ENCODE results near the gene HDHD3.
"Not testable (repeated sequence)": the region's sequence is repeated elsewhere in the genome, so short reads cannot be mapped to it uniquely, and the experiment has no call there.

HDHD3 gene

DNA sequence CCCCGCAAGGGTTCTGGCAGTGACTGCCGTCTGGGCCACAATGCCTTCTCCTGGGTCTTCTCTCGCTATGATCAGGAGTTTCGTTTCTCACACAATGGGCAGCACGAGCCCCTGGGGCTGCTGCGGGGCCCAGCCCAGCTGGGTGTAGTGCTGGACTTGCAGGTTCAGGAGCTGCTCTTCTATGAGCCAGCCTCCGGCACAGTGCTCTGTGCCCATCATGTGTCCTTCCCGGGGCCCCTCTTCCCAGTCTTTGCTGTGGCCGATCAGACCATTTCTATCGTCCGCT, 7.0 kb downstream of the HDHD3 start:
- Mint-ChIP-seq H3K27me3 (ENCODE audit: low read depth, poor library complexity) (no peaks in the 10 kb centered on the region), H3K27ac (no peak overlapping the region), H3K4me3 (no peak overlapping the region), H3K36me3 (ENCODE audit: low read depth) (peaks cover 7% of the 10 kb centered on the region), H3K4me1 (peaks cover 9% of the 10 kb centered on the region), H3K9me3 (no peaks in the 10 kb centered on the region)
- no peak for DNase-seq
- TF ChIP-seq, protein P1, sequence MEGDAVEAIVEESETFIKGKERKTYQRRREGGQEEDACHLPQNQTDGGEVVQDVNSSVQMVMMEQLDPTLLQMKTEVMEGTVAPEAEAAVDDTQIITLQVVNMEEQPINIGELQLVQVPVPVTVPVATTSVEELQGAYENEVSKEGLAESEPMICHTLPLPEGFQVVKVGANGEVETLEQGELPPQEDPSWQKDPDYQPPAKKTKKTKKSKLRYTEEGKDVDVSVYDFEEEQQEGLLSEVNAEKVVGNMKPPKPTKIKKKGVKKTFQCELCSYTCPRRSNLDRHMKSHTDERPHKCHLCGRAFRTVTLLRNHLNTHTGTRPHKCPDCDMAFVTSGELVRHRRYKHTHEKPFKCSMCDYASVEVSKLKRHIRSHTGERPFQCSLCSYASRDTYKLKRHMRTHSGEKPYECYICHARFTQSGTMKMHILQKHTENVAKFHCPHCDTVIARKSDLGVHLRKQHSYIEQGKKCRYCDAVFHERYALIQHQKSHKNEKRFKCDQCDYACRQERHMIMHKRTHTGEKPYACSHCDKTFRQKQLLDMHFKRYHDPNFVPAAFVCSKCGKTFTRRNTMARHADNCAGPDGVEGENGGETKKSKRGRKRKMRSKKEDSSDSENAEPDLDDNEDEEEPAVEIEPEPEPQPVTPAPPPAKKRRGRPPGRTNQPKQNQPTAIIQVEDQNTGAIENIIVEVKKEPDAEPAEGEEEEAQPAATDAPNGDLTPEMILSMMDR (IDR thresholded peaks at IDR 0.05) = no peak

DNA sequence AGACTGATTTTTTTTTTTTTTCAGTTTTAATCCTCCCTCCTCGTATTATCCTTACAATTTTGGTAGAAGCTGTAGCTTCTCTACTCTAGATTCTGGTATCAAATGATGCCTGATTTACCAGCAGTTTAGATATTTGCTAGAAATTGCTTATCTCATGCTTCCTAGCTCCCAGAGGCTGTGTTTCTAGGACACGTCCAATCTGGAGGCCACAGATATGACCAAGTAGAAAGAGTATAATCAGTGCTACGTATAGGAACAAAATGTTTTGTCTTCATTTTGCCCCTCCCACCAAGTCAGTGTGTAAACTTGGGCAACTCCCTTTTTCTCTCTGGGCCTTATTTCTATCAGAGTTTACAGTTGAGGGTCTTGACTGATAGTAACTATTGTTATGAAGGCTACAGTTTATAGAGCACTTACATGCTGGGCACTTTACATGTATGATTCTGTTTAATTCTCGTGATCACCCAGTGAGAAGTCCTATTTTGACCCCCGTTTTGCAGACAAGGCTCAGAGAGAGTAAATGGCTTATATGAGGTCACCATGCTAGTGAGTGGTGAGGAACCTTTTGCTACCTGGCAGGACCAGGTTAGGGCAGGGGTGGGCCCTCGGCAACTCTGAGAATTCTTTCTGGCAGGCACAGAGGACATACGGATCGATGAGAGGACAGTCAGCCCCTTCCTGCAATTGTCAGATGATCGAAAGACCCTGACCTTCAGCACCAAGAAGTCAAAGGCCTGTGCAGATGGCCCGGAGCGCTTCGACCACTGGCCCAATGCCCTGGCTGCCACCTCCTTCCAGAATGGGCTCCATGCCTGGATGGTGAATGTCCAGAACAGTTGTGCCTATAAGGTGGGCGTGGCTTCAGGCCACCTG, 7.6 kb downstream of the HDHD3 start:
- no peak overlapping the region for H3K4me3 Mint-ChIP-seq
- no peak overlapping the region for H3K27ac Mint-ChIP-seq
- no peak for DNase-seq
- no peaks in the 10 kb centered on the region for H3K27me3 Mint-ChIP-seq (ENCODE audit: low read depth, poor library complexity)
- H3K36me3 Mint-ChIP-seq (ENCODE audit: low read depth) = peaks cover under 1% of the 10 kb centered on the region
- H3K9me3 Mint-ChIP-seq = no peaks in the 10 kb centered on the region
- TF ChIP-seq, protein P1 (IDR thresholded peaks at IDR 0.05) = no peak
- H3K4me1 Mint-ChIP-seq = peaks cover 9% of the 10 kb centered on the region

DNA sequence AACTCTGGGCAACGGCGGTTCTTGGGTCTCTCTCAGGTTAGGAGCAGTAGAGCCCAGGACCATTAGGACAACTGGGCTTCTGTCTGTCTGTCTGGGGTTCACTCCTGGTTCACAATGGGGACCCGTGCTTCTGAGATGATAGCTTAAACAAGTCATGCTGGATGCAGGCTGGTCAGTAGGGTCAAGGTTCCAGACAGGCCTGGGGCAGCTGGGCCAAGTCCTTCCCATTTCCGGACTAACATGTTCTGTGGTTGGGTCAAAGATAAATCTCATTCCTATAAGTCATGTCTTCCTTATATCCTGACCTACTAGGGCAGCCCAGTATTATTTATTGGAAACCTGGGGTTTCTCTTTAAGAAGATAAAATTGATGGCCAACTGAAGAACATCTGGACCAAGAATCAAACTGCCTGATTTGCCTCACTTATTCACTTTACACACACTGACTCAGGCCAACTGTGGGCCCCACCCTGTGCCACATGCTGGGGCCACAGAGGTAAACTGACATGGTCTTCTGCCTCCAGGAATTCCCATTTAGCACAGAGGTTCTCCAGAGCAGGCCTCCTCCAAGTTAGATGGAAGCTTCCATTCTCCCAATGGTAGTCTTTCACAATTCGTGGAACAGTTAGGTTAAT, 8.3 kb downstream of the HDHD3 start:
- Mint-ChIP-seq H3K4me3 (no peak overlapping the region), H3K4me1 (peaks cover 9% of the 10 kb centered on the region), H3K9me3 (no peaks in the 10 kb centered on the region), H3K36me3 (ENCODE audit: low read depth) (no peaks in the 10 kb centered on the region), H3K27me3 (ENCODE audit: low read depth, poor library complexity) (peaks cover under 1% of the 10 kb centered on the region), H3K27ac (no peak overlapping the region)
- DNase-seq = no peak
- TF ChIP-seq, protein P1 (IDR thresholded peaks at IDR 0.05) = no peak

DNA sequence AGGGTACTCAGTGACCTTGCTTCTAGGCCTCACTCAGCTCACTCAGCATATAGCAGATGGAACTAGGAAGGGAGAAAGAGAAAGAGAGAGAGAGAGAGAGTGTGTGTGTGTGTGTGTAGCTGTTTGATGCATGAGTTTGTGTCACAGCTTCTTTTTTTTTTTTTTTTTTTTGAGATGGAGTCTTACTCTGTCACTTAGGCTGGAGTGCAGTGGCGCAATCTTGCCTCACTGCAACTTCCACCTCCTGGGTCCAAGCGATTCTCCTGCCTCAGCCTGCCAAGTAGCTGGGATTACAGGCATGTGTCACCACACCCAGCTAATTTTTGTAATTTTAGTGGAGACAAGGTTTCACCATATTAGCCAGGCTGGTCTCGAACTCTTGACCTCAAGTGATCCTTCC, 11.1 kb downstream of the HDHD3 start:
- H3K4me3 Mint-ChIP-seq; H3K27ac Mint-ChIP-seq; H3K36me3 Mint-ChIP-seq (ENCODE audit: low read depth); H3K9me3 Mint-ChIP-seq; DNase-seq: not testable (repeated sequence)
- Mint-ChIP-seq H3K27me3 (ENCODE audit: low read depth, poor library complexity) (peaks cover 15% of the 10 kb centered on the region), H3K4me1 (peaks cover 18% of the 10 kb centered on the region)

DNA sequence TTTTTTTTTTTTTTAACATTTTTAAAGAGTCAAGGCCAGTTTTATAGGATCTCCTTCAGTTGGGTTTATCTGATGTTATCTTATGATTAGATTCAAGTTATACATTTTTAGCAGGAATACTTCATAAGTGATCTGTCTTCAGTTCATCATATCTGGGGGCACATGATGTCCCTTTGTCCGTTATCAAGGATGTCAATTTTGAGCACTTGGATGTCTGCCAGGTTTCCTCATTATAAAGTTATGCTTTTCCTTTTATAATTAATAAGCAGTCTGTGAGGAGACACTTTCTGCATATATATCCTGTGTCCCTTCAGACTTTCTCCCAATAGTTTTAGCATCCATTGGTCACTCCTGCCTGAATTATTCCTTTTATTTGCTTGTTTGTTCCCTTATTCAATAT, 11.8 kb downstream of the HDHD3 start:
- no peak overlapping the region for H3K27ac Mint-ChIP-seq
- H3K36me3 Mint-ChIP-seq (ENCODE audit: low read depth) = no peaks in the 10 kb centered on the region
- TF ChIP-seq, protein P1 (IDR thresholded peaks at IDR 0.05) = no peak
- no peak for DNase-seq
- H3K27me3 Mint-ChIP-seq (ENCODE audit: low read depth, poor library complexity) = peaks cover 22% of the 10 kb centered on the region
- H3K9me3 Mint-ChIP-seq = no peaks in the 10 kb centered on the region
- peaks cover 18% of the 10 kb centered on the region for H3K4me1 Mint-ChIP-seq
- no peak overlapping the region for H3K4me3 Mint-ChIP-seq

DNA sequence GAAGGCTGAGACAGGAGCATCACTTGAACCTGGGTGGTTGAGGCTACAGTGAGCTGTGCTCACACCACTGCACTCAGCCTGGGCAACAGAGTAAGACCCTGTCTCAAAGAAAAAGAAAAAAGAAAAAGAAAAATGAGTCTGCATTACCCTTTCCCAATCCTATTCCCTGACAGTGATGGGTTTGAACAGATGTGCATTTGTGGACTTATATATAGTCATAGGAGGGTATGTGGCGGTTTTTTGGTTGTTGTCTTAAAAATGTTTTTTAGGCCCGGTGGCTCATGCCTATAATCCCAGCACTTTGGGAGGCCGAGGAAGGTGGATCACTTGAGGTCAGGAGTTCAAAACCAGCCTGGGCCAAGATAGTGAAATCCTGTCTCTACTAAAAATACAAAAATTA, 13.4 kb downstream of the HDHD3 start:
- Mint-ChIP-seq H3K9me3 (no peaks in the 10 kb centered on the region), H3K27ac (no peak overlapping the region), H3K4me1 (peaks cover 18% of the 10 kb centered on the region), H3K36me3 (ENCODE audit: low read depth) (no peaks in the 10 kb centered on the region), H3K27me3 (ENCODE audit: low read depth, poor library complexity) (peaks cover 32% of the 10 kb centered on the region), H3K4me3 (no peak overlapping the region)
- TF ChIP-seq, protein P1 (IDR thresholded peaks at IDR 0.05) = no peak
- DNase-seq = no peak
